Activated CD4-positive, alpha-beta T cell treated with anti-CD3 and anti-CD28 coated beads, Interleukin-2, amount 50 U/mL, for 48 hours (primary cell): Measurements from ENCODE around the gene COL4A3.
"Not testable (repeated sequence)": the region's sequence is repeated elsewhere in the genome, so short reads cannot be mapped to it uniquely, and the experiment has no call there.

ENCODE experiments used
- DNase-seq, 2 experiments: peaks; one replicate each; pipeline ENCODE4 v3.0.0-alpha.2; 2020

COL4A3 gene

GRCh38 chr2:227219312-227220105 lies 55.1 kb downstream of the COL4A3 start:
- no peak for DNase-seq

- DNase-seq: no peak
These were observed 56.7 kb downstream of the COL4A3 start for GRCh38 chr2:227221120-227221519.

DNA sequence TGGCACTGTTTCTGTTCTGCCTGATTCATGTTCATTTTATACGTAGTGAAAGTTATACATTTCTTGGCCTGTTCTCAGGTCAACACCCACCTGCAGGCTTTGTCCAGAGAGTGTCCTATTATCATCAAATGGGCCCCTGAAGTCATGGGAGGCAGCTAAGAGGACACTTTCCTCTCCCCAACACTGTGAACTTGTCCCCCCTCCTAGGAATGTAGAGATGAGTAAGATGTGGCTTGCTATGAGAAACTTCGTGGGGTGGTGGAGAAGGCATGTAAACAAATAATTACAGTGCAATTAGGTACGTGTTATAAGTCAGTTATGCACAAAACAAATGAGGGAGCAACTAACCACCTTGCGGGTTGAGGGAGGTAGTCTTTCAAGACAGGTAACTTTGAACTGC lies 57.9 kb downstream of the COL4A3 start:
- DNase-seq: no peak

DNA sequence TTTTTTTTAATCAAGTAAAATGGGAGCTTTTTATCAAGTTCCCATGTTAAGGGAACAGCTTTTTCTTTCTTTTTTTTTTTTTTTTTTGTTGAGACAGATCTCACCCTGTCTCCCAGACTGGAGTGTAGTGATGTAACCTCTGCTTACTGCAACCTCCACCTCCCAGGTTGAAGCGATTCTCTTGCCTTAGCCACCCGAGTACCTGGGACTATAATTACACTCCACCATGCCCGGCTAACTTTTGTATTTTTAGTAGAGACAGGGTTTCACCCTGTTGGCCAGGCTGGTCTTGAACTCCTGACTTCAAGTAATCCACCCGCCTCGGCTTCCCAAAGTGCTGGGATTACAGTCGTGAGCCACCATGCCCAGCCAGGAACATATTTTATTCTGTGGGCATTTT lies 61.2 kb downstream of the COL4A3 start:
- not testable (repeated sequence) for DNase-seq

GRCh38 chr2:227228061-227228667 lies 63.7 kb downstream of the COL4A3 start:
- DNase-seq: no peak

DNA sequence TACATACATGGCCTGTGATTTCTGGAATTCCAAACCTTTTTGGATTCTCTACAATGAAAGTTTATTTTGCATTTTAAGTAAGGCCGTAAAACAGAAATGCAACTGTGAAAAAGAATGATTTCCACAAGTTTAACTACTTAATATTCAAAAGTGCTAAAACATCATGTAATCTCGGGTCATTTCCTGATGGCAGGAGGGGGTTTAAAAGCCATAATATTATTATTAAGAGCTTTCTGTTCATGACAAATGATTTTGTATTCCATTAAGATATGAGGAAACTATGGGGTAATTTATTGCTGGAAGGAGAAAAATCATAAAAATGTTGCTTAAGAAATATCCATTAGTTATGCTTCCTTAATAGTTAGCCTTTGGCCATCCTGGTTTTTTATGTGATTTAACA lies 65.7 kb downstream of the COL4A3 start:
- DNase-seq: no peak

- DNase-seq: no peak
These were observed 70.0 kb downstream of the COL4A3 start for GRCh38 chr2:227234429-227234828.

GRCh38 chr2:227237786-227238185 lies 73.4 kb downstream of the COL4A3 start:
- DNase-seq: no peak

DNA sequence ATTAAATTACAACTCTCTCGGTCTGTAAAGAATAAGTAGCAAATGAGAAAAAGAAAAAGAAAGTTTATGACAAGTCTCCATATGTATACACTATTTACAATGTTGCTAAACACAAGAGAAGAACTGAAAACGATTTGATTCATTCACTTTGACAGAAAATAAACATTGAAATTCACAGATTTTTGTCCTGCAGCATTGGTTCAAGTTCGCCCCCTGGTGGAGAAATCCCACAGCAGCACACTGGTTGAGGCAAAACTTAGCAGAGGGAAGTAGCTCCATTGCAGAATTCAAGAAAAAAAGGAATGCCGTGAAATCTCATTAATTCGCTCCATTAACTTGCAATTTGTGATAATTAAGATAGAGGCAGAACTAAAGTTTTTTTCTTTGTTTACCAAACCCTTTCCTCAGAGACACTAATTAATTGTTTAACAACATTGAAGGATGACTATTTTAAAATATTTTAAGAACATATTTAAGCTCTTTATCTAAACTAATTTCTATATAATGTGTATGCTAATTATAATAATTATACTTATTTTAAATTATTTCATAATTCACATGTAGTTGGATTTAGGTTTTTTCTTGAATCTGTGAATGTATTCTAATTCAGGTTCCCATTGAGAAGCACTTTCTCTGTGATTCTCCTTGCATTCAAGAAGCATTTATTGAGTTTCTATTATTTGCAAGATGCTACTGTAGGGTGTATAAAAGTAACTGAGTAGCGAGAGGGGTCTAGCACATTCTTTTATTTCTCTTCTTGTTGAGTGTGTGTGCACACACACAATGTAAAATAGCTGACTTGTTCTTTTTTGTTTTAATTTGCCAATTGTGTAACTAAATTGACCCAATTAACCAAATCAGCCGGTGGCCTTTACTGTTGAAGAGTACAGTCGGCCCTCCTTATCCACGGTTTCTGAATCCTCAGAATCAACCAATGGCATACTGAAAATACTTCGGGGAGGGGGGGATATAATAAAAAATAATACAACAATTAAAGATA lies 74.1 kb downstream of the COL4A3 start:
- DNase-seq: peak; percentile 66 to 75

- DNase-seq: no peak
These were observed 76.6 kb downstream of the COL4A3 start for GRCh38 chr2:227241005-227241404.

DNA sequence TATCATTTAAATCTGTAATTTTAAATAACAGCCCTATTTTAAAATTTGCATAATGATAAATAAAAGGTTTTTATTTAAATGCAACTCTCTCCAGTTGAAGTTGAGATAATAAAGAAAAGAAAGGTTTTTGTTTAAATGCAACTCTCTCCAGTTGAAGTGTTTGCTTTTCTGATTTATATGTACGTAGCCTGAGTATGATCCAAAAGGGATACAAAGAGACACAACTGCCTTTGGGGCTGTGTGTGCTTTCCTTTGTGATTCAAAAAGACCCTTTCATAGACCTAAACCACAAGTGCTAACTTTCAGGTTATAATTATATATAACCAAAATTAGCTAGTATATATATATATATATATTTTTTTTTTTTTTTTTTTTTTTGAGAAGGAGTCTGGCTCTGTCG lies 84.5 kb downstream of the COL4A3 start:
- no peak for DNase-seq

GRCh38 chr2:227252831-227253230 lies 88.4 kb downstream of the COL4A3 start:
- no peak for DNase-seq

DNA sequence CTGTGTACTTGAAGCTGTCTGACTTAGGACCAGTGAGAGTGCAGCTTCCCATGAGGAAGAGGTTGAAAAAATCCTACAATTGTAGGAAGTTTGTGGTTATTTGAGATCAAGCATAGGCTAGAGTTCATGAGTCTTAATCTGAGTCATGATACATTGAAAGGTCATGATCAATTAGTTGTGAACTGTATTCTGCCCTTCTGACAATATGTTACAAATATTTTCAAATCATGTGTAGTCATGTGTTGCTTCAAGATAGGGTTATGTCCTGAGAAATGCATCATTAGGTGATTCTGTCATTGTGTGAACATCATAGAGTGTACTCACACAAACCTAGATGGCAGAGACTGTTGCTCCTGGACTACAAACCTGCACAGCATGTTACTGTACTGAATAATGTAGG lies 92.2 kb downstream of the COL4A3 start:
- no peak for DNase-seq

DNA sequence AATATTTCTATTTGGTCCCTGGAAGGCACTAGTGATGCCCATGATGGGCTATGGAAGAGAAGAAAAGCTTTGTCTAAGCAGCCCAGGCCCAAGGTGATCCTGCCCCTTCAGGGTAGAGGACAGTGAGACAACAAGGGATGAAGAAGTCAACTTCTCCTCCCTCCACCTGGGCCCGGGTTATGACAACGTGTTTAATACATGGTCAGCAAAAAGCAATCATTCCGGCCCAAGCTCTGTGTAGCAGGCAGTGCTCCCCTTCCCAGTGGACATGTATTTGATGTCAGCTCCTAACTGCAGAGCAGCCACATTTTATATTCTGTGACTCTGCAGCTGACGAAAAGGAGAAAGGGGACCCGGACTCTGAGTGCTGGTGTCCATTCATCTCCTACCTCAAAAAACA lies 93.4 kb downstream of the COL4A3 start:
- no peak for DNase-seq

- DNase-seq: no peak
These were observed 95.6 kb downstream of the COL4A3 start for GRCh38 chr2:227260041-227260440.

GRCh38 chr2:227267410-227268115 lies 103.1 kb downstream of the COL4A3 start:
- DNase-seq: no peak

DNA sequence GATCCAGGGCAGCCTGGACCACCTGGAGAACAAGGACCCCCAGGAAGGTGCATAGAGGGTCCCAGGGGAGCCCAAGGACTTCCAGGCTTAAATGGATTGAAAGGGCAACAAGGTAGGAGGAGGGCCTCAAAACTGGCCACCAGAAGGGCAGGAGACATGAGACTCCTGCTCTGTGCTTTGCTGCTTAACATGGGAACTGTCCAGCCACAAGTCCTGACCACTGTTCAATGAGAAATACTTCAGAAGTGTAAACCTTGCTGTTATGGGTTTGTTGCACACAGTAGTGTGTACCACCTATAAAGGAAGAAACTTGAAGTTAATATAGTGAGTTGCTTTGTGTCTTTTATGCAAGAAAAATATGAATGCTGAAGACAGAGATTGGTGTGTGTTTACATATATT lies 116.5 kb downstream of the COL4A3 start:
- no peak for DNase-seq

- DNase-seq: no peak
These were observed 121.4 kb downstream of the COL4A3 start for GRCh38 chr2:227285741-227286236.

DNA sequence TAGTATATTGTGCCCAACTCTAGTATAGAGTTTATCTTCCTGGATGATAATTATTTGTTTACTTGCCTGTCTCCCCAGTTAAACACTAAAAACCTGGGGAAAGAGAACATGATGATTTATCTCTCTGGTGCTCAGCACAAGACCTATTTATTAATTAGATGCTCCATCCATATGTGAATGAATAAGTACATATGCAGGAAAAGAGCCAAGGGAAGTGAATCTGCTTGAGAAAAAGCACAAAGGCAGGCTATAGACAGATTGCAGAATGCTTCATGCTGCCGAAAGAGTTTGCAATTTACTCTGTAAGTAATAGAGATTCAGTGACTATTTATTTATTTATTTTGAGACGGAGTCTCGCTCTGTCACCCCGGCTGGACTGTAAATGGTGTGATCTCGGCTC lies 123.3 kb downstream of the COL4A3 start:
- DNase-seq: no peak

- DNase-seq: no peak
These were observed 127.9 kb downstream of the COL4A3 start for GRCh38 chr2:227292314-227292713.

- DNase-seq: no peak
These were observed 129.1 kb downstream of the COL4A3 start for GRCh38 chr2:227293531-227293930.

- DNase-seq: no peak
These were observed 131.4 kb downstream of the COL4A3 start for GRCh38 chr2:227295806-227296205.
